B cell (primary cell): ENCODE measurements around the gene TSPAN17. TPM values are rescaled to one million over a fixed set of nuclear protein-coding genes. Genes with fewer than 3 reads are reported as not detected.

Experiments used
- ATAC-seq: fragments of 200-7000 bp; cut with Tn5 transposase; one replicate; pipeline ENCODE4 v1.10.0; 2021; ENCODE audit warnings: low read depth, mild to moderate bottlenecking, moderate number of reproducible peaks, moderate library complexity
- CTCF ChIA-PET: fragments of 350-600 bp; sonication (Branson Sonifier 250); formaldehyde crosslinking; loops from one replicate; lab custom pipeline; 2021; ENCODE audit warnings: antibody characterized with exemption, inconsistent platforms; lab: Charles Lee
- POLR2A ChIA-PET: fragments of 350-600 bp; sonication (Branson Sonifier 250); formaldehyde crosslinking; loops from one replicate; lab custom pipeline; 2021; ENCODE audit warnings: antibody characterized with exemption; lab: Charles Lee
- DNase-seq: peaks from one replicate; pipeline ENCODE4 v3.0.0; 2013
- H2AFZ ChIP-seq: 2 replicates; pipeline ENCODE4 v1.6.1; 2012; ENCODE audit warnings: mild to moderate bottlenecking, low read depth, low read length; ENCODE audit not compliant: insufficient read depth, poor library complexity, severe bottlenecking
- H3K27ac ChIP-seq, 2 donors: 1 replicate in 1 of 2; 2 replicates in 1 of 2; pipeline ENCODE4 v1.5.1; 2012 to 2013; ENCODE audit warnings: low read length in 2 of 2, mild to moderate bottlenecking in 2 of 2, moderate library complexity in 1 of 2
- H3K27me3 ChIP-seq, 4 experiments: fragments of 200-600 bp in 1 of 4; sonication (generic) in 1 of 4; replicated peaks in 1 of 4; 1 replicate in 2 of 4; 2 replicates in 2 of 4; pipeline versions ENCODE4 v1.6.1 to v1.7.0; 2013 to 2016; ENCODE audit warnings: low read length in 3 of 4, mild to moderate bottlenecking in 2 of 4, mixed read lengths in 1 of 4, moderate library complexity in 1 of 4; ENCODE audit not compliant: insufficient read depth in 4 of 4, control insufficient read depth in 3 of 4; ENCODE audit errors: control extremely low read depth in 1 of 4
- H3K36me3 ChIP-seq, 2 experiments: replicated peaks in 1 of 2; 1 replicate in 1 of 2; 2 replicates in 1 of 2; pipeline versions ENCODE4 v1.6.1 to v1.7.1; 2013; ENCODE audit warnings: low read length in 1 of 2; ENCODE audit not compliant: insufficient read depth in 2 of 2, control insufficient read depth in 1 of 2; ENCODE audit errors: control extremely low read depth in 1 of 2, extremely low read depth in 1 of 2
- H3K4me1 ChIP-seq, 2 donors: fragments of 200-600 bp in 1 of 2; sonication (generic) in 1 of 2; 1 replicate in 1 of 2; 2 replicates in 1 of 2; pipeline versions ENCODE4 v1.5.1 to v1.6.1; 2013 to 2017; ENCODE audit warnings: low read length in 2 of 2; ENCODE audit not compliant: control insufficient read depth in 2 of 2, insufficient read depth in 2 of 2
- H3K4me2 ChIP-seq: replicated peaks from 2 replicates; pipeline ENCODE3; 2012; ENCODE audit warnings: mild to moderate bottlenecking, low read depth, low read length; ENCODE audit not compliant: poor library complexity, severe bottlenecking
- H3K4me3 ChIP-seq, 5 experiments: fragments of 200-600 bp in 1 of 5; sonication (generic) in 1 of 5; 1 replicate in 3 of 5; 2 replicates in 2 of 5; pipeline versions ENCODE4 v1.5.1 to v1.7.0; 2011 to 2016; ENCODE audit warnings: low read length in 4 of 5, mild to moderate bottlenecking in 4 of 5, low read depth in 2 of 5, control low read depth in 1 of 5, moderate library complexity in 1 of 5; ENCODE audit not compliant: insufficient read depth in 1 of 5; ENCODE audit errors: control extremely low read depth in 1 of 5, extremely low read depth in 1 of 5
- H3K79me2 ChIP-seq: fragments of 200-600 bp; sonication (generic); one replicate; pipeline ENCODE4 v1.6.0; 2016; ENCODE audit warnings: low read length; ENCODE audit not compliant: control insufficient read depth, insufficient read depth
- H3K9ac ChIP-seq: fragments of 200-600 bp; sonication (generic); 2 replicates; pipeline ENCODE4 v1.6.1; 2017; ENCODE audit warnings: mild to moderate bottlenecking, low read length, moderate library complexity
- H3K9me3 ChIP-seq, 3 donors: one replicate each; pipeline versions ENCODE4 v1.6.1 to v1.7.1; 2013; ENCODE audit warnings: low read length in 2 of 3; ENCODE audit not compliant: control insufficient read depth in 2 of 3, insufficient read depth in 1 of 3; ENCODE audit errors: control extremely low read depth in 1 of 3
- H4K20me1 ChIP-seq: 2 replicates; pipeline ENCODE4 v1.6.0; 2012; ENCODE audit warnings: mild to moderate bottlenecking, low read length; ENCODE audit not compliant: insufficient read depth, control insufficient read depth, poor library complexity, severe bottlenecking
- H3K27ac Mint-ChIP-seq: one replicate; pipeline ENCODE4 v1.8.0; 2021; ENCODE audit warnings: mixed read lengths
- H3K27me3 Mint-ChIP-seq: one replicate; pipeline ENCODE4 v1.8.0; 2021; ENCODE audit warnings: mixed read lengths
- H3K4me1 Mint-ChIP-seq: one replicate; pipeline ENCODE4 v1.8.0; 2021; ENCODE audit warnings: mixed read lengths
- H3K4me3 Mint-ChIP-seq: one replicate; pipeline ENCODE4 v1.8.0; 2021; ENCODE audit warnings: mixed read lengths
- H3K9me3 Mint-ChIP-seq: one replicate; pipeline ENCODE4 v1.8.0; 2022; ENCODE audit warnings: mixed read lengths; ENCODE audit not compliant: insufficient read depth
- CTCF ChIP-seq: fragments of 200-600 bp; IDR thresholded peaks from one replicate; pipeline ENCODE4 v1.8.0; 2022; ENCODE audit warnings: antibody characterized with exemption, mild to moderate bottlenecking
- EZH2 ChIP-seq: IDR thresholded peaks from 2 replicates; pipeline ENCODE4 v1.6.1; 2012; ENCODE audit warnings: borderline replicate concordance, low read depth, mild to moderate bottlenecking, moderate library complexity, low read length; ENCODE audit not compliant: insufficient read depth, poor library complexity, severe bottlenecking
- WGBS: methylation state at CpG from one replicate; pipeline ENCODE4 v1.1.5; 2013; ENCODE audit warnings: missing lambda C conversion rate; ENCODE audit not compliant: insufficient coverage; 5-methylcytosine and 5-hydroxymethylcytosine counted together
- intact Hi-C: fragments of 100-400 bp; cut with micrococcal nuclease; formaldehyde crosslinking; loops from one replicate; pipeline ENCODE4 v1.10.0; 2022
- polyA plus RNA-seq: library from polyadenylated mRNA; depleted of rRNA; stranded (reverse); fragments of >200 nt; gene quantifications from 2 replicates; pipeline ENCODE4 v1.2.3, GENCODE V29; 2012
- total RNA-seq, 2 donors: library from RNA; stranded (reverse); fragments of 120-200 nt in 1 of 2; gene quantifications; 1 replicate in 1 of 2; 2 replicates in 1 of 2; pipeline versions ENCODE4 v1.2.3 to v1.2.4, GENCODE V29; 2013 to 2022

TSPAN17 gene
- total and polyA plus RNA-seq, 2 donors (not counting 1 experiment from before 2014, with no cell fraction given) = 20.5 to 21.0 TPM

GRCh38 chr5:176624142-176624541 is 23.1 kb upstream of the TSPAN17 start:
- Histone ChIP-seq H3K4me3 (no peak overlapping the region), H3K79me2 (no peaks in the 10 kb centered on the region), H3K27me3 (peaks cover 0 to 54% (median 33%) of the 10 kb centered on the region in 4 experiments), H2AFZ (no peak overlapping the region), H3K4me2 (no peak overlapping the region), H3K9ac (no peak overlapping the region), H3K4me1 (peaks cover 33 to 35% of the 10 kb centered on the region in 2 donors), H3K36me3 (no peaks in the 10 kb centered on the region), H4K20me1 (no peaks in the 10 kb centered on the region), H3K9me3 (peaks cover 0 to 24% (median 0%) of the 10 kb centered on the region in 3 donors), H3K27ac (no peak overlapping the region)
- Mint-ChIP-seq H3K4me1 (peaks cover 34% of the 10 kb centered on the region), H3K9me3 (no peaks in the 10 kb centered on the region), H3K27me3 (peaks cover 50% of the 10 kb centered on the region), H3K4me3 (no peak overlapping the region), H3K27ac (no peak overlapping the region)
- intact Hi-C loops = no loop called here
- 66% methylated on average over 3 of the region's 4 CpGs for WGBS
- CTCF ChIA-PET = no interaction called here
- DNase-seq (no peak), ATAC-seq (no peak)
- TF ChIP-seq CTCF (no peak), EZH2 (no peak)
- POLR2A ChIA-PET = no interaction called here

- Histone ChIP-seq H3K36me3 (no peaks in the 10 kb centered on the region), H2AFZ (no peak overlapping the region), H3K4me3 (no peak overlapping the region), H3K4me2 (no peak overlapping the region), H3K9me3 (peaks cover 0 to 23% (median 0%) of the 10 kb centered on the region in 3 donors), H4K20me1 (no peaks in the 10 kb centered on the region), H3K79me2 (no peaks in the 10 kb centered on the region), H3K27ac (no peak overlapping the region), H3K4me1 (peaks cover 33 to 35% of the 10 kb centered on the region in 2 donors), H3K27me3 (peaks cover 0 to 54% (median 31%) of the 10 kb centered on the region in 4 experiments), H3K9ac (no peak overlapping the region)
- H3K4me3 Mint-ChIP-seq = no peak overlapping the region
- H3K9me3 Mint-ChIP-seq = no peaks in the 10 kb centered on the region
- H3K27ac Mint-ChIP-seq = no peak overlapping the region
- ATAC-seq (no peak), DNase-seq (no peak)
- peaks cover 50% of the 10 kb centered on the region for H3K27me3 Mint-ChIP-seq
- CTCF ChIA-PET = no interaction called here
- WGBS = 73% methylated on average over 9 of the region's 9 CpGs
- intact Hi-C loops = no loop called here
- H3K4me1 Mint-ChIP-seq = peaks cover 36% of the 10 kb centered on the region
- POLR2A ChIA-PET = interaction anchor here (0.8 kb wide), 1 partner anchor 57 kb away, joined by 3 read pairs; no protein-coding TSS in a partner anchor
- TF ChIP-seq CTCF (no peak), EZH2 (no peak)
Measured at GRCh38 chr5:176624938-176625337, 22.3 kb upstream of the TSPAN17 start.
